K562 (cell line): Measurements from ENCODE around the gene GMPR. TPM values are rescaled to one million over a fixed set of nuclear protein-coding genes. Genes with fewer than 3 reads are reported as not detected.

Experiments
- CBFA2T3 ChIP-seq: fragments of 450-650 bp; IDR thresholded peaks from 2 replicates; pipeline ENCODE4 v1.6.1; 2017
- CBX1 ChIP-seq: sonication (generic); IDR thresholded peaks from 2 replicates; pipeline ENCODE4 v1.6.1; 2016; ENCODE audit warnings: antibody characterized with exemption, low read depth, mild to moderate bottlenecking
- CCNT2 ChIP-seq: IDR thresholded peaks from 2 replicates; pipeline ENCODE4 v1.6.1; 2011; ENCODE audit warnings: borderline replicate concordance, low read depth, mild to moderate bottlenecking, moderate library complexity, mixed read lengths, low read length; ENCODE audit not compliant: insufficient read length; ENCODE audit errors: extremely low read depth
- CHD1 ChIP-seq: fragments of 200-600 bp; sonication (generic); IDR thresholded peaks from one replicate; pipeline ENCODE4 v1.6.1; 2012; ENCODE audit warnings: mild to moderate bottlenecking, moderate library complexity, low read length, inconsistent platforms
- CREB5 ChIP-seq: fragments of 250-450 bp; sonication (Bioruptor Pico); IDR thresholded peaks from 2 replicates; pipeline ENCODE4 v1.5.0; 2020; ENCODE audit warnings: mild to moderate bottlenecking
- CXXC5 ChIP-seq: fragments of 250-450 bp; sonication (Bioruptor Pico); IDR thresholded peaks from 2 replicates; pipeline ENCODE4 v1.8.0; 2022; ENCODE audit warnings: inconsistent platforms, mild to moderate bottlenecking, moderate library complexity
- E2F5 ChIP-seq: sonication (generic); formaldehyde crosslinking; IDR thresholded peaks from 2 replicates; pipeline ENCODE4 v1.8.0; 2022; ENCODE audit warnings: mild to moderate bottlenecking, missing genetic modification reagents
- HDAC2 ChIP-seq: fragments of 450-650 bp; IDR thresholded peaks from 2 replicates; pipeline ENCODE4 v1.6.1; 2016; ENCODE audit warnings: mild to moderate bottlenecking
- KAT8 ChIP-seq: fragments of 450-650 bp; IDR thresholded peaks from 2 replicates; pipeline ENCODE4 v1.6.1; 2016; ENCODE audit warnings: low read depth, mild to moderate bottlenecking
- KDM4B ChIP-seq, 2 experiments: fragments of 450-650 bp in 1 of 2; sonication (generic) in 1 of 2; IDR thresholded peaks; 2 replicates each; pipeline ENCODE4 v1.6.1; 2016 to 2017; ENCODE audit warnings: borderline replicate concordance in 2 of 2, antibody characterized with exemption in 1 of 2, low read depth in 1 of 2, mild to moderate bottlenecking in 1 of 2
- L3MBTL2 ChIP-seq: fragments of 450-650 bp; IDR thresholded peaks from 2 replicates; pipeline ENCODE4 v1.6.1; 2016; ENCODE audit warnings: mild to moderate bottlenecking, moderate library complexity
- MCM5 ChIP-seq: fragments of 450-650 bp; IDR thresholded peaks from 2 replicates; pipeline ENCODE4 v1.6.1; 2016; ENCODE audit warnings: low read depth
- MECOM ChIP-seq: fragments of 250-450 bp; sonication (Bioruptor Pico); IDR thresholded peaks from 2 replicates; pipeline ENCODE4 v1.8.0; 2022; ENCODE audit warnings: inconsistent platforms
- MTA1 ChIP-seq: fragments of 450-650 bp; IDR thresholded peaks from 2 replicates; pipeline ENCODE4 v1.6.1; 2017; ENCODE audit warnings: borderline replicate concordance
- MXD1 ChIP-seq: fragments of 250-450 bp; sonication (Bioruptor Pico); IDR thresholded peaks from 2 replicates; pipeline ENCODE4 v1.8.0; 2021; ENCODE audit warnings: borderline replicate concordance, mild to moderate bottlenecking, moderate library complexity; ENCODE audit not compliant: poor library complexity, severe bottlenecking
- NR2C2 ChIP-seq, 2 experiments: fragments of 200-800 bp in 1 of 2; sonication (Bioruptor generic) in 1 of 2; sonication (generic) in 1 of 2; formaldehyde crosslinking in 1 of 2; IDR thresholded peaks; 2 replicates each; pipeline versions ENCODE4 v1.6.1 to v1.8.0; 2016 to 2022; ENCODE audit warnings: mild to moderate bottlenecking in 1 of 2, missing compliant biosample characterization in 1 of 2, missing genetic modification characterization in 1 of 2, missing genetic modification reagents in 1 of 2
- PKNOX1 ChIP-seq: fragments of 450-650 bp; IDR thresholded peaks from 2 replicates; pipeline ENCODE4 v1.6.1; 2016
- PTBP1 ChIP-seq: fragments of 200-400 bp; formaldehyde crosslinking; IDR thresholded peaks from 2 replicates; pipeline ENCODE4 v1.6.1; 2017; ENCODE audit warnings: low read depth, low read length
- SMAD4 ChIP-seq: fragments of 250-450 bp; sonication (Bioruptor Pico); conservative IDR thresholded peaks from 2 replicates; pipeline ENCODE4 v1.8.0; 2021; ENCODE audit warnings: inconsistent platforms, mild to moderate bottlenecking, moderate library complexity
- SREBF2 ChIP-seq: sonication (generic); formaldehyde crosslinking; IDR thresholded peaks from 2 replicates; pipeline ENCODE4 v1.4.0; 2020; ENCODE audit warnings: mild to moderate bottlenecking, missing genetic modification reagents
- ZBTB43 ChIP-seq: sonication (generic); formaldehyde crosslinking; IDR thresholded peaks from 2 replicates; pipeline ENCODE4 v1.8.0; 2023; ENCODE audit warnings: mild to moderate bottlenecking, missing genetic modification reagents
- ZNF165 ChIP-seq: fragments of 250-450 bp; sonication (Bioruptor Pico); IDR thresholded peaks from 2 replicates; pipeline ENCODE4 v1.4.0; 2020; ENCODE audit warnings: borderline replicate concordance
- ZNF780A ChIP-seq: fragments of 250-450 bp; sonication (Bioruptor Pico); IDR thresholded peaks from 2 replicates; pipeline ENCODE4 v1.5.0; 2021; ENCODE audit warnings: mild to moderate bottlenecking
- polyA plus RNA-seq, 8 experiments: library from polyadenylated mRNA; depleted of rRNA in 4 of 8; stranded (reverse) in 5 of 8; unstranded in 3 of 8; fragments of >200 nt; fragmentation: Nextera tagmentation in 2 of 8; fragmentation: Illumina TruSeq in 1 of 8; extraction: Ambion mirVana in 2 of 8; extraction: Trizol in 1 of 8; gene quantifications; 2 replicates each; pipeline versions ENCODE4 v1.2.1 to v1.2.3, GENCODE V29; 2011 to 2014; ENCODE audit warnings: inconsistent platforms in 1 of 8, missing spikeins in 1 of 8
- total RNA-seq, 7 experiments: library from RNA; depleted of rRNA in 6 of 7; stranded (reverse); fragments of >200 nt in 6 of 7; fragmentation: Illumina TruSeq in 2 of 7; extraction: Trizol in 2 of 7; gene quantifications; 2 replicates each; pipeline versions ENCODE4 v1.2.1 to v1.2.3, GENCODE V29; 2011 to 2021; ENCODE audit warnings: low replicate concordance in 1 of 7

GMPR gene
- total and polyA plus RNA-seq, 9 of the 15 experiments (the other 6 are each of a cell fraction or from before 2014, with no cell fraction given): 34.6 to 83.7 (median 49.8) TPM

GRCh38 chr6:16238963-16239797, 793 bp downstream of the GMPR start (continued):
- TF ChIP-seq SREBF2 (CRISPR knock-in tag): 0 out of 2 replicates have a peak, but pooled peaks have one; percentile 57
- TF ChIP-seq ZBTB43 (CRISPR knock-in tag): 0 out of 2 replicates have a peak, but pooled peaks have one; percentile 46
- no peak for TF ChIP-seq KAT8
- TF ChIP-seq L3MBTL2: peak; percentile 77
- TF ChIP-seq MTA1: 0 out of 2 replicates have a peak, but pooled peaks have one; percentile 14
- no peak for TF ChIP-seq CBX1
- no peak for TF ChIP-seq NR2C2 (CRISPR knock-in tag; IDR thresholded peaks at IDR 0.05)
- peak; percentile 2; the same call in 1 of the 2 replicates for TF ChIP-seq NR2C2 (tag; IDR thresholded peaks at IDR 0.05)
- no peak for TF ChIP-seq CREB5 (CRISPR knock-in tag)
- no peak for TF ChIP-seq PTBP1
- TF ChIP-seq KDM4B (IDR thresholded peaks at IDR 0.05; ENCODE audit: borderline replicate concordance in 2 of 2, low read depth in 1 of 2): no peak
- no peak for TF ChIP-seq ZNF780A (CRISPR knock-in tag)
- TF ChIP-seq MCM5: no peak
- TF ChIP-seq CXXC5 (CRISPR knock-in tag): peak; percentile 24; the same call in 1 of the 2 replicates
- TF ChIP-seq HDAC2: no peak
- TF ChIP-seq CBFA2T3: no peak
- 0 out of 2 replicates have a peak, but pooled peaks have one; percentile 3 for TF ChIP-seq PKNOX1
- peak; percentile 1 for TF ChIP-seq MXD1 (CRISPR knock-in tag)
- TF ChIP-seq CCNT2: no peak
- TF ChIP-seq E2F5 (CRISPR knock-in tag): no peak
- TF ChIP-seq MECOM (CRISPR knock-in tag): no peak
- 0 out of 2 replicates have a peak, but pooled peaks have one; percentile 27 for TF ChIP-seq SMAD4 (CRISPR knock-in tag)
- peak; percentile 16 for TF ChIP-seq CHD1
- TF ChIP-seq ZNF165 (CRISPR knock-in tag): no peak
